ENCODE data around the gene LCT.

LCT gene

DNA sequence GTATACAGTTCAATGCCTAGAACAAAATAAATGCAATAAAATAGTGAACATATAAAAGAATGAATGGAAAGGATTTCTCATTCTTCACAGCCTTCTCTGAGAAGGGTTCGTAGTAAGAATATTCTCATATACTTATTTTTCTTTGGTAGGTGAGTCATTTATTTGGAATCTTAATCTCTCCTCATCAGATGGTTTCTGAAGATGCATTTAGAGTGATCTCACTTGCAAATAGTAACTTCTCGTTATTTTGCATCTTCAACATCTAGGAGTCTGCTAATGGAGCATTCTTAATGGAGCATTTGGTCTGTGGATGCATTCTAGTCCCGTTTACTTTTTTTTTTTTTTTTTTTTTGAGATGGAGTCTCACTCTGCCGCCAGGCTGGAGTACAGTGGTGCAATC is 91.4 kb downstream of the LCT start:
- H3K27ac ChIP-seq (ENCODE audit: low read depth, low read length): no peak overlapping the region
- peaks cover 0 to 29% of the 10 kb centered on the region in 2 donors for H3K36me3 ChIP-seq (ENCODE audit: control insufficient read depth in 1 of 2, insufficient read depth in 2 of 2, low read length in 2 of 2)
- H3K4me3 ChIP-seq (ENCODE audit: low read depth in 1 of 2, low read length in 2 of 2): no peak overlapping the region
- no peaks in the 10 kb centered on the region for H3K27me3 ChIP-seq (ENCODE audit: control insufficient read depth in 1 of 2, insufficient read depth in 2 of 2, low read length in 2 of 2)
- peaks cover 9 to 13% of the 10 kb centered on the region in 2 donors for H3K4me1 ChIP-seq (ENCODE audit: control insufficient read depth in 1 of 2, insufficient read depth in 2 of 2, low read length in 2 of 2)
- H3K9ac ChIP-seq (ENCODE audit: low read depth in 1 of 2, low read length in 2 of 2): no peak overlapping the region
- H3K9me3 ChIP-seq (ENCODE audit: control insufficient read depth in 1 of 2, low read length in 2 of 2): no peaks in the 10 kb centered on the region

DNA sequence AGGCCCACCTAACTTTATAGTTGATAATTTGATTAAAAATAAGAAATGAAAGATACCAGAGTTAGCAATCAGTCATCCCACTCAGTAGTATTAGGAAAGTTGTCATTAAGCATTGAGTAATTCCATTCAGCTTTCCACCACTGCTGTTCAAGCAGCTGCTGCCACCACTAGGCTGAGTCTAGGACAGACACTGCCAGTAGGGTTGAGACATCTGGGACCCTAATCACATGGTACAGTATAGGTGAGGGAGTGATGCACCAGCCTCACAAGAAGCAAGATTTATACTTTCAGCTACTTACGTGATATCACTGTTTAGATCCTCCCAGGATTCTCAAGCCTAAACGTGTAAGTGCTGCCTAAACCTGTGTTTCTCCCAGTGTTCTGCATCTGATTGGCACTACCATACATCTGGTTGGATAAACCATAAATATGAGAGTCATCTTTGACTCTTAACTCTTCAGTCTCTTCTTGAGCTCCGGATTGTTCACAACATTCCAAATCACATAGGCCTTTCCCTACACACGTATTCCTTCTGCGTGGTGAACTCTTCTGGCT is 92.1 kb downstream of the LCT start:
- peaks cover 9 to 13% of the 10 kb centered on the region in 2 donors for H3K4me1 ChIP-seq (ENCODE audit: control insufficient read depth in 1 of 2, insufficient read depth in 2 of 2, low read length in 2 of 2)
- H3K27ac ChIP-seq (ENCODE audit: low read depth, low read length): no peak overlapping the region
- no peaks in the 10 kb centered on the region for H3K9me3 ChIP-seq (ENCODE audit: control insufficient read depth in 1 of 2, low read length in 2 of 2)
- H3K27me3 ChIP-seq (ENCODE audit: control insufficient read depth in 1 of 2, insufficient read depth in 2 of 2, low read length in 2 of 2): no peaks in the 10 kb centered on the region
- peaks cover 0 to 24% of the 10 kb centered on the region in 2 donors for H3K36me3 ChIP-seq (ENCODE audit: control insufficient read depth in 1 of 2, insufficient read depth in 2 of 2, low read length in 2 of 2)
- H3K4me3 ChIP-seq (ENCODE audit: low read depth in 1 of 2, low read length in 2 of 2): peak overlapping the region in 1 of 2 donors; percentile 6
- no peak overlapping the region for H3K9ac ChIP-seq (ENCODE audit: low read depth in 1 of 2, low read length in 2 of 2)

DNA sequence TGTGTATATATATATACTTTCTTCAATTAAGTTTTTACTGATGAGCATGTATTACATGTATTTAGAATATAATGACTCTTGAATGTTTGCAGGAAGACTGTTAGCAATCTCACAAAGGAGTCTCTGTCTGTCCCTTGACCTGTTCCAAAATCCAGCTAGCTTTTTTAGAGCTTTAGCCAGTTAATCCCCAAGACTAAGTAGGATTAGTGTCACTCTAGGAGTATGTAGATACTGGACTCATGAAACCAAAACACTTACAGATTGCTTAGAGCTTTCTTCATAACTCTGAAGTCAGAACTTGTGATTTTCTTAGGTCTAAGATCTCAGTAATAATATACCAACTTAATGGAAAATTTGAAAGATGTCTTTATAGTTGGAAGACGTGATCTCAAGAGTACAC is 93.1 kb downstream of the LCT start:
- no peak overlapping the region for H3K27ac ChIP-seq (ENCODE audit: low read depth, low read length)
- peak overlapping the region in 1 of 2 donors; percentile 6 for H3K4me3 ChIP-seq (ENCODE audit: low read depth in 1 of 2, low read length in 2 of 2)
- no peaks in the 10 kb centered on the region for H3K27me3 ChIP-seq (ENCODE audit: control insufficient read depth in 1 of 2, insufficient read depth in 2 of 2, low read length in 2 of 2)
- peaks cover 0 to 17% of the 10 kb centered on the region in 2 donors for H3K36me3 ChIP-seq (ENCODE audit: control insufficient read depth in 1 of 2, insufficient read depth in 2 of 2, low read length in 2 of 2)
- no peaks in the 10 kb centered on the region for H3K9me3 ChIP-seq (ENCODE audit: control insufficient read depth in 1 of 2, low read length in 2 of 2)
- peaks cover 9 to 13% of the 10 kb centered on the region in 2 donors for H3K4me1 ChIP-seq (ENCODE audit: control insufficient read depth in 1 of 2, insufficient read depth in 2 of 2, low read length in 2 of 2)
- H3K9ac ChIP-seq (ENCODE audit: low read depth in 1 of 2, low read length in 2 of 2): no peak overlapping the region

GRCh38 chr2:135742325-135742757 is 94.6 kb downstream of the LCT start:
- no peaks in the 10 kb centered on the region for H3K9me3 ChIP-seq (ENCODE audit: control insufficient read depth in 1 of 2, low read length in 2 of 2)
- peaks cover 0 to 3% of the 10 kb centered on the region in 2 donors for H3K36me3 ChIP-seq (ENCODE audit: control insufficient read depth in 1 of 2, insufficient read depth in 2 of 2, low read length in 2 of 2)
- H3K4me1 ChIP-seq (ENCODE audit: control insufficient read depth in 1 of 2, insufficient read depth in 2 of 2, low read length in 2 of 2): peaks cover 9 to 13% of the 10 kb centered on the region in 2 donors
- H3K9ac ChIP-seq (ENCODE audit: low read depth in 1 of 2, low read length in 2 of 2): peak overlapping the region; percentile 98 to 99
- no peaks in the 10 kb centered on the region for H3K27me3 ChIP-seq (ENCODE audit: control insufficient read depth in 1 of 2, insufficient read depth in 2 of 2, low read length in 2 of 2)
- peak overlapping the region; percentile 99 for H3K27ac ChIP-seq (ENCODE audit: low read depth, low read length)
- peak overlapping the region; percentile 94 to 97 for H3K4me3 ChIP-seq (ENCODE audit: low read depth in 1 of 2, low read length in 2 of 2)

DNA sequence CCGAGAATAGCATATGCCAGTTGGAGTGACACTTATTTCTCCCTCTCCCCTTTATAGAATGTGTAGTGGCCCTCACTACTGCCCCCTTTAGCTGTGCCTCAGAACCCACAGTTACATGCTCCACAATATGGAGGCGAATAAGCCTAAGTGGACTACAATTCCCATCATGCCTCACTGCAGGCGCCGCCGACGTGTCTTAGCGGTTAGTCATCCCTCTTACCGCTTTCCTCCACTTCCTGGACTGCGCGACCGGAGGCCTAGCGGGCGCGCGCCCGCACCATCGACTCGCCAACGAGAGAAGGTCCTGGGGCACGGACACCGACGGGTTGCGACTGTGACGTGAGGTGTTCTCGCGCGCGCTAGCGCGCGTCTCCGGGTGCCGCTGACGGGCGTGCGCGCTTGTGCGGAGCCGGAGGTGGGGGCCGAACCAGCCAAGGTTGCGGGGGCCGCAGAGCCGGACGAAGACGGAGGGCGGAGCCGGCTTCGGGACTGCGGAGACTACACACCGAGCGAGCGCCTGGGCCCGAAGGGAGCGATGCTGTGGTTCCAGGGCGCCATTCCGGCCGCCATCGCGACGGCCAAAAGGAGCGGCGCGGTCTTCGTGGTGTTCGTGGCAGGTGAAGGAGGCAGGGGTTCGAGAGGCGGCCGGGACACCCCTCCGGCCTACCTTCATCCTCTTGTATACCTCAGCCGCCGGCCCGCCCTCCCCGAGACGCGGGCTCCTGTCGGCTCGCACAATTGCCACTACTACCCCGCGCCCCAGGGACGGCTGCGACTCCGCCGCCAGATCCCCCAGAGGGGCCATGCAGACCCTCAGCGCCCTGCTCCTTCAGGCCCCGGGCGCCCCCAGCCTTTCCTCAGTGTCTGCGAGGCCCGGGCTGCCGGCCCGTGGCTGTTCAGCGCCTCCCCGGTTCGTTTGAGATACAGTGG is 95.3 kb downstream of the LCT start, which contains the start of gene UBXN4:
Gene UBXN4 (plus strand): TSS at position 461 of the 930 bp plus-strand sequence. CDS start 75 bp downstream, at position 536.
- Histone ChIP-seq H3K27me3 (ENCODE audit: control insufficient read depth in 1 of 2, insufficient read depth in 2 of 2, low read length in 2 of 2) (no peaks in the 10 kb centered on the region), H3K4me3 (ENCODE audit: low read depth in 1 of 2, low read length in 2 of 2) (peak within 1 kb of the TSS; percentile 94 to 97), H3K9me3 (ENCODE audit: control insufficient read depth in 1 of 2, low read length in 2 of 2) (no peaks in the 10 kb centered on the region), H3K4me1 (ENCODE audit: control insufficient read depth in 1 of 2, insufficient read depth in 2 of 2, low read length in 2 of 2) (peaks cover 9 to 13% of the 10 kb centered on the region in 2 donors), H3K36me3 (ENCODE audit: control insufficient read depth in 1 of 2, insufficient read depth in 2 of 2, low read length in 2 of 2) (no peaks in the 10 kb centered on the region), H3K27ac (ENCODE audit: low read depth, low read length) (peak within 1 kb of the TSS; percentile 99), H3K9ac (ENCODE audit: low read depth in 1 of 2, low read length in 2 of 2) (peak within 1 kb of the TSS; percentile 98 to 99)

DNA sequence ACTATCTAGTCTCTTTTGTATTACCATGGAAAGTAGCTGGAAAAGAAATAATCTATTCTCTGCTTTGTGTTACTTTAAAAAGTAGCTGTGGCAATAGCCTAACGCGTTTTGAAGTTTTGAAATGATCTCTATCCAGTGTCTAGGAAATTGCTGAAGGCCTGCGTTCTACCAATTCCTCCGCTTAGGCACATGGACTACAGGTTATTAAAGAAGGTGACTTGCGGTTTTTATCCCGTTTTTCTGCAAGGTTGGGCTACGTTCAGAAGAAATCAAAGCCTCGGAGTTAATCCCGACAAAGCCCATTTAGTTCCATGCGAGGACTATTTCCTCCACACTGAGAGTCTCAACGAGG is 96.0 kb downstream of the LCT start:
- Histone ChIP-seq H3K9me3 (ENCODE audit: control insufficient read depth in 1 of 2, low read length in 2 of 2) (no peaks in the 10 kb centered on the region), H3K27ac (ENCODE audit: low read depth, low read length) (no peak overlapping the region), H3K27me3 (ENCODE audit: control insufficient read depth in 1 of 2, insufficient read depth in 2 of 2, low read length in 2 of 2) (no peaks in the 10 kb centered on the region), H3K9ac (ENCODE audit: low read depth in 1 of 2, low read length in 2 of 2) (no peak overlapping the region), H3K4me3 (ENCODE audit: low read depth in 1 of 2, low read length in 2 of 2) (peak overlapping the region in 1 of 2 donors; percentile 42), H3K4me1 (ENCODE audit: control insufficient read depth in 1 of 2, insufficient read depth in 2 of 2, low read length in 2 of 2) (peaks cover 9 to 13% of the 10 kb centered on the region in 2 donors), H3K36me3 (ENCODE audit: control insufficient read depth in 1 of 2, insufficient read depth in 2 of 2, low read length in 2 of 2) (no peaks in the 10 kb centered on the region)

DNA sequence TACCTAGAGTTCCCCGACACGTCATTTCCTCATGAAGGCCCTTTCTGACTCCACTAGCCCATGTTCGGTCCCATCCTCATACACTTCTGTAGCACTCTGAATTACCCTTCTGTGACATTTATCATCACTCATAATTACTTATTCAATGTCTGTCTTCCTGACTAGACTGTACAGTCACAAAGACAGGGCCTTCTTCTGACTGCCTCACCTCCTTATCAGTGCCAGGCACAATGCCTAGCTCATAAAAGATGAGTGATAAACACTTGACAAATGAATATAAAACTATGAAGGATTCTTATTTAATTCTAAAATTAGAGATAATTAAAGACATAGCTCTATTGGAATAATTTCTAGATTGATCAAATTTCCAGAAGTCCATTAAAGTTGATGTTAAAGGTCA is 96.8 kb downstream of the LCT start:
- no peak overlapping the region for H3K9ac ChIP-seq (ENCODE audit: low read depth in 1 of 2, low read length in 2 of 2)
- no peaks in the 10 kb centered on the region for H3K27me3 ChIP-seq (ENCODE audit: control insufficient read depth in 1 of 2, insufficient read depth in 2 of 2, low read length in 2 of 2)
- H3K9me3 ChIP-seq (ENCODE audit: control insufficient read depth in 1 of 2, low read length in 2 of 2): no peaks in the 10 kb centered on the region
- H3K4me3 ChIP-seq (ENCODE audit: low read depth in 1 of 2, low read length in 2 of 2): no peak overlapping the region
- no peaks in the 10 kb centered on the region for H3K36me3 ChIP-seq (ENCODE audit: control insufficient read depth in 1 of 2, insufficient read depth in 2 of 2, low read length in 2 of 2)
- H3K4me1 ChIP-seq (ENCODE audit: control insufficient read depth in 1 of 2, insufficient read depth in 2 of 2, low read length in 2 of 2): peaks cover 9 to 13% of the 10 kb centered on the region in 2 donors
- H3K27ac ChIP-seq (ENCODE audit: low read depth, low read length): no peak overlapping the region
